DOHH2 (cell line): ENCODE results near the gene PLA2G6.
"Not testable (repeated sequence)": the region's sequence is repeated elsewhere in the genome, so short reads cannot be mapped to it uniquely, and the experiment has no call there.

Experiments used
- CTCF ChIP-seq: fragments of 200-600 bp; sonication (generic); IDR thresholded peaks from one replicate; pipeline ENCODE4 v1.5.1; 2014; ENCODE audit warnings: antibody characterized with exemption, mild to moderate bottlenecking, low read depth, low read length; ENCODE audit not compliant: poor library complexity, severe bottlenecking
- EZH2phosphoT487 ChIP-seq: fragments of 200-600 bp; sonication (generic); IDR thresholded peaks from 2 replicates; pipeline ENCODE4 v1.6.1; 2017; ENCODE audit warnings: borderline replicate concordance, mild to moderate bottlenecking, antibody characterized with exemption, low read length, moderate library complexity, mixed read lengths

GRCh38 chr22:38146166-38146565 is 35.5 kb downstream of the PLA2G6 start:
- not testable (repeated sequence) for TF ChIP-seq CTCF, EZH2phosphoT487
